PFSK-1 (cell line): ENCODE measurements around the gene RHBDF1.

Experiments
- FOXP2 ChIP-seq: optimal IDR thresholded peaks from 2 replicates; pipeline ENCODE3; 2011; ENCODE audit warnings: borderline replicate concordance, control low read depth, inconsistent platforms; ENCODE audit not compliant: insufficient read depth; ENCODE audit errors: extremely low read length, extremely low read depth
- POLR2AphosphoS5 ChIP-seq: IDR thresholded peaks from 2 replicates; pipeline ENCODE4 v1.6.1; 2012; ENCODE audit warnings: low read depth, mild to moderate bottlenecking, control low read depth, low read length, moderate library complexity
- SIN3A ChIP-seq: IDR thresholded peaks from 2 replicates; pipeline ENCODE4 v1.6.1; 2012; ENCODE audit warnings: mild to moderate bottlenecking, low read length, moderate library complexity, borderline replicate concordance; ENCODE audit not compliant: insufficient read depth
- TAF1 ChIP-seq: IDR thresholded peaks from 2 replicates; pipeline ENCODE4 v1.6.1; 2012; ENCODE audit warnings: low read length, control low read depth, borderline replicate concordance; ENCODE audit not compliant: insufficient read depth
- TF ChIP-seq, protein P1 (sequence below), 2 experiments: IDR thresholded peaks; 2 replicates each; pipeline versions ENCODE4 v1.6.1 to v1.8.0; 2011 to 2012; ENCODE audit warnings: low read depth in 2 of 2, low read length in 2 of 2, control low read depth in 1 of 2, inconsistent platforms in 1 of 2, mild to moderate bottlenecking in 1 of 2, moderate library complexity in 1 of 2; ENCODE audit not compliant: insufficient read depth in 1 of 2

DNA sequence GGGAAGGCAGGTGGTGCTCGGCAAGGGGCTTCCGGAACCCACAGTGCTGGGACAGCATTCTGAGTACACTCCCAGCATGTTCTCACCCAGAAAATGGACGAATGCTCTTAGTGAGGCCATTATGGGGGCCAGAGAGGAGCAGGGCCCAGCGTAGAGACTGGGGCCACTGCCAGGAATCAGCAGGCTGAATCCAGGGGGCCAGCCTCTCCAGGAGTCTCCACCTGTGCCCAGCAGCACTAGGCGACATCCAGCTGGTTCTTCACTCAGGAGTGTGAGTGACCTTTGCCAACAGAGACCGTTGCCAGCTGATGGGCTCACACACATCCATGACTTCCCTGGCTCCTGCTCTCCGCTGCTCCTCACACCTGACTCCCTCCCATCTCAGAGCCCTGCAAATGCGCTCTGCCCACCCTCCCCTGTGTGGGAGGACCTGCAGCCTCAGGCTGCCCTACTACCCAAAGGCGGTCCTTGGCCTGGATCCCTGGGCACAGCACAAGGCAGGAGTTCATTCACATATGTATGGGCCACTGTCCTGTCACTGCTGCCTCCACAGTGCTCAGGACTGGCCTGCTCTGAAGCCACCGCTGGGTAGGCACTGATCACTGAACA is 5.1 kb downstream of the RHBDF1 start:
- TF ChIP-seq, protein P1, sequence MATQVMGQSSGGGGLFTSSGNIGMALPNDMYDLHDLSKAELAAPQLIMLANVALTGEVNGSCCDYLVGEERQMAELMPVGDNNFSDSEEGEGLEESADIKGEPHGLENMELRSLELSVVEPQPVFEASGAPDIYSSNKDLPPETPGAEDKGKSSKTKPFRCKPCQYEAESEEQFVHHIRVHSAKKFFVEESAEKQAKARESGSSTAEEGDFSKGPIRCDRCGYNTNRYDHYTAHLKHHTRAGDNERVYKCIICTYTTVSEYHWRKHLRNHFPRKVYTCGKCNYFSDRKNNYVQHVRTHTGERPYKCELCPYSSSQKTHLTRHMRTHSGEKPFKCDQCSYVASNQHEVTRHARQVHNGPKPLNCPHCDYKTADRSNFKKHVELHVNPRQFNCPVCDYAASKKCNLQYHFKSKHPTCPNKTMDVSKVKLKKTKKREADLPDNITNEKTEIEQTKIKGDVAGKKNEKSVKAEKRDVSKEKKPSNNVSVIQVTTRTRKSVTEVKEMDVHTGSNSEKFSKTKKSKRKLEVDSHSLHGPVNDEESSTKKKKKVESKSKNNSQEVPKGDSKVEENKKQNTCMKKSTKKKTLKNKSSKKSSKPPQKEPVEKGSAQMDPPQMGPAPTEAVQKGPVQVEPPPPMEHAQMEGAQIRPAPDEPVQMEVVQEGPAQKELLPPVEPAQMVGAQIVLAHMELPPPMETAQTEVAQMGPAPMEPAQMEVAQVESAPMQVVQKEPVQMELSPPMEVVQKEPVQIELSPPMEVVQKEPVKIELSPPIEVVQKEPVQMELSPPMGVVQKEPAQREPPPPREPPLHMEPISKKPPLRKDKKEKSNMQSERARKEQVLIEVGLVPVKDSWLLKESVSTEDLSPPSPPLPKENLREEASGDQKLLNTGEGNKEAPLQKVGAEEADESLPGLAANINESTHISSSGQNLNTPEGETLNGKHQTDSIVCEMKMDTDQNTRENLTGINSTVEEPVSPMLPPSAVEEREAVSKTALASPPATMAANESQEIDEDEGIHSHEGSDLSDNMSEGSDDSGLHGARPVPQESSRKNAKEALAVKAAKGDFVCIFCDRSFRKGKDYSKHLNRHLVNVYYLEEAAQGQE (IDR thresholded peaks at IDR 0.05; ENCODE audit: insufficient read depth in 1 of 2, low read depth in 2 of 2, low read length in 2 of 2), result no peak
- no peak for TF ChIP-seq SIN3A
- TF ChIP-seq POLR2AphosphoS5, result no peak
- no peak for TF ChIP-seq TAF1
- no peak for TF ChIP-seq FOXP2
